Measurements from ENCODE around the gene ANGPTL5.
A peak's percentile ranks its signal among the peaks of the same experiment; 100 is the strongest.

ANGPTL5 gene

DNA sequence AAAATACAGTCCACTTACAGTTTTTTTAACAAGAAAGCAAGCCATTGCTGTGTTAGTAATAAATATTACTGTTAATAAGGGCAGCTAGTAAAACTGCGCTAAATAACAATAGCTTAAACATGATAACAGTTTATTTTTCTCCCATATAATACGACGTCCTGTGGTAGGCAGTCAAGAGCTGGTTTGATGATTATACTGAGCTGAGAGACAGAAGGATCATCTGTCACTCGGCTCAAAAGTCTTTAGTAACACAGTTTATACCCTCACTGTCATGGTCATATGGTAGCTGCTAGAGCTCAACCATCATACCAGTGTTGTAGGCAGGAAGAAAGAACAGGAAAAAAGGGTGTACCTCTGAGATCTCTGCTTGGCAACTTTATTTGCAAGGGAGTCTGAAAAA, 29.1 kb upstream of the ANGPTL5 start:
- Histone ChIP-seq H4K5ac (ENCODE audit: low read length) (no peak overlapping the region), H3K4me1 (ENCODE audit: control insufficient read depth, low read depth, low read length) (no peaks in the 10 kb centered on the region), H3K18ac (ENCODE audit: low read length) (no peak overlapping the region), H3K36me3 (ENCODE audit: control insufficient read depth, insufficient read depth, low read length) (no peaks in the 10 kb centered on the region), H3K4me2 (ENCODE audit: low read length) (no peak overlapping the region), H3K4me3 (ENCODE audit: low read length) (no peak overlapping the region), H3K79me2 (ENCODE audit: control insufficient read depth, insufficient read depth, low read length) (no peaks in the 10 kb centered on the region), H3K9ac (ENCODE audit: low read length) (no peak overlapping the region), H3K79me1 (ENCODE audit: low read length) (no peaks in the 10 kb centered on the region), H3K27ac (ENCODE audit: low read depth, low read length) (no peak overlapping the region), H2BK120ac (ENCODE audit: low read depth, low read length) (no peak overlapping the region), H3K27me3 (ENCODE audit: insufficient read depth, low read length, poor library complexity) (no peaks in the 10 kb centered on the region), H2BK15ac (replicated peaks; ENCODE audit: low read depth) (no peak overlapping the region), H3K4ac (ENCODE audit: low read depth, low read length) (no peak overlapping the region), H2BK5ac (ENCODE audit: low read length) (no peak overlapping the region), H3K56ac (ENCODE audit: low read length) (no peak overlapping the region), H4K8ac (ENCODE audit: low read depth, low read length) (no peak overlapping the region), H3K23ac (ENCODE audit: low read length) (no peak overlapping the region), H2AK5ac (ENCODE audit: low read length) (no peak overlapping the region)
- no peak for DNase-seq
- WGBS (ENCODE audit: extremely low coverage, insufficient coverage, low lambda C conversion rate), result no CpG with 5 or more reads among the region's 4 CpGs

DNA sequence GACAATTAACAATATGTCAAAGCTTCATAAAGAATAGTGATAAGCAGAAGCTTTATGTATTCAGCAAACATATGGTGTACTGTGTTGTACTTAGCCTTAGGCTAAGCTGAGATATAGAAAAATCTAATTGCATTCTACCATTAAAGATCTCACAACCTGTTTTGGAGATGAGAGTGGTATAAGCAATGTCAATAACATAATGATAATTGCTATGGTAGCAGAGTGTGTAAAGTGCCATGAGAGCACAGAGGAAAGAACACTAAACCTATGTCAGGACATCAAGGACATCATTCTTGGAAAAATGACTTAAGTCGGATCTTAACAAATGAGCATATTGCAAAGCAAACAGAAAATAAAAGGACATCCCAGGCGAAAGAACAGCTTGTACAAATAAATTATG, 28.6 kb upstream of the ANGPTL5 start:
- Histone ChIP-seq H3K4ac (ENCODE audit: low read depth, low read length) (no peak overlapping the region), H3K23ac (ENCODE audit: low read length) (no peak overlapping the region), H4K8ac (ENCODE audit: low read depth, low read length) (no peak overlapping the region), H3K27ac (ENCODE audit: low read depth, low read length) (no peak overlapping the region), H3K4me3 (ENCODE audit: low read length) (no peak overlapping the region), H3K27me3 (ENCODE audit: insufficient read depth, low read length, poor library complexity) (no peaks in the 10 kb centered on the region), H3K56ac (ENCODE audit: low read length) (no peak overlapping the region), H2BK15ac (replicated peaks; ENCODE audit: low read depth) (no peak overlapping the region), H3K9ac (ENCODE audit: low read length) (no peak overlapping the region), H3K4me2 (ENCODE audit: low read length) (no peak overlapping the region), H2BK120ac (ENCODE audit: low read depth, low read length) (no peak overlapping the region), H2BK5ac (ENCODE audit: low read length) (no peak overlapping the region), H3K79me2 (ENCODE audit: control insufficient read depth, insufficient read depth, low read length) (no peaks in the 10 kb centered on the region), H3K79me1 (ENCODE audit: low read length) (no peaks in the 10 kb centered on the region), H3K4me1 (ENCODE audit: control insufficient read depth, low read depth, low read length) (no peaks in the 10 kb centered on the region), H4K5ac (ENCODE audit: low read length) (no peak overlapping the region), H3K36me3 (ENCODE audit: control insufficient read depth, insufficient read depth, low read length) (no peaks in the 10 kb centered on the region), H3K18ac (ENCODE audit: low read length) (no peak overlapping the region), H2AK5ac (ENCODE audit: low read length) (no peak overlapping the region)
- DNase-seq, result no peak
- no CpG with 5 or more reads among the region's 2 CpGs for WGBS (ENCODE audit: extremely low coverage, insufficient coverage, low lambda C conversion rate)

DNA sequence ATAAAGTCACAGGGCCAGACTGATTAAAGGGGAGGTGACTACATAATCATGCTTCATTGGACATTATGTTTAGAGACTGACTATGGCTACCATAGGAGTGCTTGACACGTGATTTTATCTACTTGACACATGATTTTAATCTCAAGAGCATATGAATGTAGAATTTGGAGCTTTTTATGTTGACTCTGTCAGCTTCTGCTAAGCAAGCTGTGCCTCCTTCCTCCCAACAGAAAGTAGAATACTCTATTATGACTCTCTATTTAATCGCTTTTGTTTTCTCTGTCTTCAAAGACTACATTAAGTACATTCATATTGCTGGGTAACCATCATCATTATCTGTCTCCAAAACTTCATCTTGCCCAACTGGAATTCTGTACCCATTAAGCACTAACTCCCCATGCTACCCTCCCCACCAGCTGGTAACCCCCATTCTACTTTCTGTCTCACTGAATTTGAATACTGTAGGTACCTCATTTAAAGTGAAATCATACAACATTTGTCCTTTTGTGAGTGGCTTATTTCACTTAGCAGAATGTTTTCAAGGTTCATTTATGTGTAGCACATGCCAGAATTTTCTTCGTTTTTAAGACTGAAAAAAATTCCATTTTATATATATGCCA, 24.7 kb upstream of the ANGPTL5 start:
- Histone ChIP-seq H3K9ac (ENCODE audit: low read length) (no peak overlapping the region), H4K8ac (ENCODE audit: low read depth, low read length) (no peak overlapping the region), H3K4ac (ENCODE audit: low read depth, low read length) (no peak overlapping the region), H2BK120ac (ENCODE audit: low read depth, low read length) (no peak overlapping the region), H3K23ac (ENCODE audit: low read length) (no peak overlapping the region), H2BK15ac (replicated peaks; ENCODE audit: low read depth) (no peak overlapping the region), H2AK5ac (ENCODE audit: low read length) (no peak overlapping the region), H3K79me1 (ENCODE audit: low read length) (no peaks in the 10 kb centered on the region), H3K4me1 (ENCODE audit: control insufficient read depth, low read depth, low read length) (no peaks in the 10 kb centered on the region), H4K5ac (ENCODE audit: low read length) (no peak overlapping the region), H3K56ac (ENCODE audit: low read length) (no peak overlapping the region), H3K4me2 (ENCODE audit: low read length) (no peak overlapping the region), H3K79me2 (ENCODE audit: control insufficient read depth, insufficient read depth, low read length) (no peaks in the 10 kb centered on the region), H3K36me3 (ENCODE audit: control insufficient read depth, insufficient read depth, low read length) (no peaks in the 10 kb centered on the region), H3K18ac (ENCODE audit: low read length) (no peak overlapping the region), H3K27me3 (ENCODE audit: insufficient read depth, low read length, poor library complexity) (no peaks in the 10 kb centered on the region), H3K4me3 (ENCODE audit: low read length) (no peak overlapping the region), H2BK5ac (ENCODE audit: low read length) (no peak overlapping the region), H3K27ac (ENCODE audit: low read depth, low read length) (no peak overlapping the region)
- whole genome bisulfite sequencing (ENCODE audit: extremely low coverage, insufficient coverage, low lambda C conversion rate), result no CpG with 5 or more reads among the region's 3 CpGs
- no peak for DNase-seq

DNA sequence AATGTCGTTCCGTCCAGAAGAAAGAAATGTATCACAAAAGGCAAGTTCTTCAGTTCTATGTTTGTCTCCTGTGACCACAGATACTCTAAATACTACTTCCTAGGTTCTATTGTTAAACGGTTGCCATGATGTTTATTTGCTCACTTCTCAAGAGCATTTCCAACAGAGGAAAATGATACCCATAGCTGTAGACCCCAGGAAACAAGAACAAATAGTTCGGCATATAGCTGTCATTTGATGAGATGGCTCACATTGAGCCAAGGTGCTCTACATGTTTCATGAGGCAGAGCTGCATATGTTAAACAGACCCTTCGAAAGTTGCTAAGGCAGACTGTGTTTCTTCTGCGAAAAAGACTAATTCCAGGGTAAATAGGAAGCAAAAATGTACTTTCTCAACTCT, 15.4 kb upstream of the ANGPTL5 start:
- Histone ChIP-seq H3K36me3 (ENCODE audit: control insufficient read depth, insufficient read depth, low read length) (no peaks in the 10 kb centered on the region), H3K4me2 (ENCODE audit: low read length) (no peak overlapping the region), H2BK5ac (ENCODE audit: low read length) (no peak overlapping the region), H4K5ac (ENCODE audit: low read length) (no peak overlapping the region), H4K8ac (ENCODE audit: low read depth, low read length) (no peak overlapping the region), H3K4me1 (ENCODE audit: control insufficient read depth, low read depth, low read length) (peaks cover 2% of the 10 kb centered on the region), H3K79me2 (ENCODE audit: control insufficient read depth, insufficient read depth, low read length) (no peaks in the 10 kb centered on the region), H3K4me3 (ENCODE audit: low read length) (no peak overlapping the region), H2BK120ac (ENCODE audit: low read depth, low read length) (no peak overlapping the region), H3K9ac (ENCODE audit: low read length) (no peak overlapping the region), H3K27ac (ENCODE audit: low read depth, low read length) (no peak overlapping the region), H2AK5ac (ENCODE audit: low read length) (no peak overlapping the region), H3K18ac (ENCODE audit: low read length) (no peak overlapping the region), H2BK15ac (replicated peaks; ENCODE audit: low read depth) (no peak overlapping the region), H3K4ac (ENCODE audit: low read depth, low read length) (no peak overlapping the region), H3K23ac (ENCODE audit: low read length) (no peak overlapping the region), H3K79me1 (ENCODE audit: low read length) (no peaks in the 10 kb centered on the region), H3K56ac (ENCODE audit: low read length) (no peak overlapping the region), H3K27me3 (ENCODE audit: insufficient read depth, low read length, poor library complexity) (no peaks in the 10 kb centered on the region)
- no CpG with 5 or more reads among the region's 6 CpGs for WGBS (ENCODE audit: extremely low coverage, insufficient coverage, low lambda C conversion rate)
- DNase-seq, result no peak

DNA sequence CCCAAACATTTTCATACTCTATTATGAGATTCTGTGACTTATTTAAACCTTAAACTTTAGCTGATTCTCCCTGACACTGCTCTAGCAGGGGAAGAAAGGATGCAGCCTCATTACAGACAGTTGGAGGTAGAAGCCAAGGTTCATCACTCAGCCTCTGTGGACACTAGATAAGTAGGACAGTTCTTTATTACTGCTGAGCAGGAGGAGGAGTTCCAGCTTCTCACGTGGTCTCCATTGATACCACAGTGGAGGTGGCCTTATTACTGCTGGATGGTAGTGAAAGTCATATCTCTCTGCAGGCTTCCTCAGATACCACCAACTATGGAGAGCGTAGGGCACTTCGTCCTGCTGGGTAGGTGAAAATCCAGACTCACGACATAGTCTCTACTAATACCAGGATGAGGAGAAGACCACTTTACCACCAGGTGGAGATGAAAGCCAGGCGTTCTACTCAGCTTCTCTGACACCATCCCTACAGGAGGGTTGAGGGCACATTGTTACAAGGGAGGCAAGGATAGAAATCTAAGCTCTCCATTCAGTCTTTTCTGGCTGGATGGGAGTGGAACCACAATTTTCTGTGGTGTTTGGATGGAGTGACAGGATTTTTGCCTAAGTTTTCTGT, 13.1 kb upstream of the ANGPTL5 start:
- Histone ChIP-seq H3K27me3 (ENCODE audit: insufficient read depth, low read length, poor library complexity) (no peaks in the 10 kb centered on the region), H3K79me2 (ENCODE audit: control insufficient read depth, insufficient read depth, low read length) (no peaks in the 10 kb centered on the region), H3K56ac (ENCODE audit: low read length) (no peak overlapping the region), H3K9ac (ENCODE audit: low read length) (no peak overlapping the region), H2AK5ac (ENCODE audit: low read length) (no peak overlapping the region), H2BK120ac (ENCODE audit: low read depth, low read length) (no peak overlapping the region), H3K79me1 (ENCODE audit: low read length) (no peaks in the 10 kb centered on the region), H2BK15ac (replicated peaks; ENCODE audit: low read depth) (no peak overlapping the region), H4K5ac (ENCODE audit: low read length) (no peak overlapping the region), H3K4me1 (ENCODE audit: control insufficient read depth, low read depth, low read length) (peaks cover 2% of the 10 kb centered on the region), H3K4me2 (ENCODE audit: low read length) (no peak overlapping the region), H3K27ac (ENCODE audit: low read depth, low read length) (no peak overlapping the region), H4K8ac (ENCODE audit: low read depth, low read length) (no peak overlapping the region), H3K36me3 (ENCODE audit: control insufficient read depth, insufficient read depth, low read length) (no peaks in the 10 kb centered on the region), H3K4me3 (ENCODE audit: low read length) (no peak overlapping the region), H3K18ac (ENCODE audit: low read length) (no peak overlapping the region), H3K23ac (ENCODE audit: low read length) (no peak overlapping the region), H3K4ac (ENCODE audit: low read depth, low read length) (no peak overlapping the region), H2BK5ac (ENCODE audit: low read length) (no peak overlapping the region)
- DNase-seq, result peak; percentile 46
- WGBS (ENCODE audit: extremely low coverage, insufficient coverage, low lambda C conversion rate), result no CpG with 5 or more reads among the region's 5 CpGs

DNA sequence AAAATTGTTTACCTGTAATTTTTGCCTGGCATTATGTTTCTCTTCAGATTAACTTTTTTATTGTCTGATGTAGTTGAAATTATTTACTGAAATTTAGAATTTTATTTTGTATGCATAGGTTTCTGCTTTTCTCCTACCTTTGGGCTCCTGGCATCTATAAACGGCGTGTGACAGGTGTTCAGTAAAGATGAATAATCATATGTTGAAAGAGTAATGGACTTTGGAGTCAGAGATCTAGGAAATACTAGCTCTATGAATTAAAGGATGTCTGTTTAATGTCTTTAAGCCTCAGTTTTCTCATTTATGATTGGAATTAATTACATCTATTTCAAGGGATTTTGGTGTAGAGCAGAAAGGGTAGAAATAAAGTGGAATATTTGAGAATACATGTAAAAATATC, 7.2 kb upstream of the ANGPTL5 start:
- Histone ChIP-seq H3K9ac (ENCODE audit: low read length) (no peak overlapping the region), H3K18ac (ENCODE audit: low read length) (no peak overlapping the region)
- no CpG with 5 or more reads among the region's 2 CpGs for WGBS (ENCODE audit: extremely low coverage, insufficient coverage, low lambda C conversion rate)

More for the DNA sequence above, 7.2 kb upstream of the ANGPTL5 start:
- Histone ChIP-seq H3K27ac (ENCODE audit: low read depth, low read length) (no peak overlapping the region), H3K36me3 (ENCODE audit: control insufficient read depth, insufficient read depth, low read length) (no peaks in the 10 kb centered on the region), H2BK120ac (ENCODE audit: low read depth, low read length) (no peak overlapping the region), H3K4me2 (ENCODE audit: low read length) (no peak overlapping the region), H3K4me3 (ENCODE audit: low read length) (no peak overlapping the region), H3K79me2 (ENCODE audit: control insufficient read depth, insufficient read depth, low read length) (no peaks in the 10 kb centered on the region), H3K23ac (ENCODE audit: low read length) (no peak overlapping the region), H2BK5ac (ENCODE audit: low read length) (no peak overlapping the region), H4K8ac (ENCODE audit: low read depth, low read length) (no peak overlapping the region), H2BK15ac (replicated peaks; ENCODE audit: low read depth) (no peak overlapping the region), H3K4ac (ENCODE audit: low read depth, low read length) (no peak overlapping the region), H3K79me1 (ENCODE audit: low read length) (no peaks in the 10 kb centered on the region), H3K27me3 (ENCODE audit: insufficient read depth, low read length, poor library complexity) (no peaks in the 10 kb centered on the region), H2AK5ac (ENCODE audit: low read length) (no peak overlapping the region), H4K5ac (ENCODE audit: low read length) (no peak overlapping the region), H3K56ac (ENCODE audit: low read length) (no peak overlapping the region), H3K4me1 (ENCODE audit: control insufficient read depth, low read depth, low read length) (no peaks in the 10 kb centered on the region)
- DNase-seq, result no peak

All from mesendoderm (in vitro differentiated cells).